AG04450 (cell line): ENCODE measurements around the gene NCAPD2. TPM values are rescaled to one million over a fixed set of nuclear protein-coding genes. Genes with fewer than 3 reads are reported as not detected.
"Not testable (repeated sequence)": the region's sequence is repeated elsewhere in the genome, so short reads cannot be mapped to it uniquely, and the experiment has no call there.

Source experiments
- CTCF ChIA-PET: fragments of 300-600, 350-600 bp; formaldehyde crosslinking; extraction: SDS; loops from one replicate; lab custom pipeline; 2022; ENCODE audit warnings: antibody characterized with exemption, inconsistent platforms; lab: Charles Lee
- POLR2A ChIA-PET: fragments of 350-600 bp; formaldehyde crosslinking; extraction: SDS; loops from one replicate; lab custom pipeline; 2021; ENCODE audit warnings: antibody characterized with exemption, inconsistent platforms; lab: Yijun Ruan, JAX
- DNase-seq: peaks from one replicate; pipeline ENCODE4 v3.0.0-alpha.2; 2011; ENCODE audit warnings: low read depth, low spot score
- H3K27ac ChIP-seq: one replicate; pipeline ENCODE4 v1.5.1; 2012; ENCODE audit warnings: low read depth, low read length, control low read depth
- H3K27me3 ChIP-seq: one replicate; pipeline ENCODE4 v1.6.0; 2012; ENCODE audit warnings: low read length; ENCODE audit not compliant: control insufficient read depth, insufficient read depth
- H3K4me3 ChIP-seq: 2 replicates; pipeline ENCODE4 v1.5.1; 2011; ENCODE audit warnings: mild to moderate bottlenecking, low read depth, low read length, control low read depth
- H3K9me3 ChIP-seq: 2 replicates; pipeline ENCODE4 v1.5.1; 2012; ENCODE audit warnings: low read length; ENCODE audit not compliant: control insufficient read depth, insufficient read depth
- polyA plus RNA-seq: library from polyadenylated mRNA; depleted of rRNA; stranded (reverse); fragments of >200 nt; gene quantifications from 2 replicates; pipeline ENCODE4 v1.2.3, GENCODE V29; 2011
- TF ChIP-seq, protein P1 (sequence below): IDR thresholded peaks from 2 replicates; pipeline ENCODE4 v1.5.1; 2011; ENCODE audit warnings: low read depth, low read length, control low read depth, inconsistent platforms

NCAPD2 gene
- polyA plus RNA-seq, 1 experiment = 38.4 TPM

DNA sequence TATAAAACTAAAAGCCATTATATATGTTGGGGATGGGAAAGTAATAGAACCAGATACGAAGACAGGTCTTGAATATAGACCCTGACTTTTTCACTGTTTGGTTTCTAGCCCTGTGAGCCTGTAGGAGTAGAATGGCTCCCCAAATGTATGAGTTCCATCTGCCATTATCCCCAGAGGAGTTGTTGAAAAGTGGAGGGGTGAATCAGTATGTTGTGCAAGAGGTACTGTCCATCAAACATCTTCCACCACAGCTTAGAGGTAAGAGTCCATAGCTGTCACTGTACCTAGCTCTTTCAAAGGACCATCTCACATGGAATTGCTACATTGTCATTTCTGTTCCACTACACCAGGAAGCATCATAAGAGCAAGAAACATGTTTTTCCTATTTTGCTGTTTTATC is 1.1 kb downstream of the NCAPD2 start:
- ChIA-PET CTCF (interaction anchor here (0.9 to 1.1 kb wide), 3 partner anchors 18 to 44 kb away, joined by 3 to 5 read pairs (median 4); no protein-coding TSS in a partner anchor), POLR2A (interaction anchor here (0.8 to 1.1 kb wide), 3 partner anchors 13 to 24 kb away, joined by 3 to 4 read pairs (median 4); partner anchors contain the start of gene VAMP1)
- Histone ChIP-seq H3K27ac (no peak overlapping the region), H3K4me3 (peak overlapping the region; percentile 86), H3K9me3 (no peaks in the 10 kb centered on the region), H3K27me3 (no peaks in the 10 kb centered on the region)
- TF ChIP-seq, protein P1, sequence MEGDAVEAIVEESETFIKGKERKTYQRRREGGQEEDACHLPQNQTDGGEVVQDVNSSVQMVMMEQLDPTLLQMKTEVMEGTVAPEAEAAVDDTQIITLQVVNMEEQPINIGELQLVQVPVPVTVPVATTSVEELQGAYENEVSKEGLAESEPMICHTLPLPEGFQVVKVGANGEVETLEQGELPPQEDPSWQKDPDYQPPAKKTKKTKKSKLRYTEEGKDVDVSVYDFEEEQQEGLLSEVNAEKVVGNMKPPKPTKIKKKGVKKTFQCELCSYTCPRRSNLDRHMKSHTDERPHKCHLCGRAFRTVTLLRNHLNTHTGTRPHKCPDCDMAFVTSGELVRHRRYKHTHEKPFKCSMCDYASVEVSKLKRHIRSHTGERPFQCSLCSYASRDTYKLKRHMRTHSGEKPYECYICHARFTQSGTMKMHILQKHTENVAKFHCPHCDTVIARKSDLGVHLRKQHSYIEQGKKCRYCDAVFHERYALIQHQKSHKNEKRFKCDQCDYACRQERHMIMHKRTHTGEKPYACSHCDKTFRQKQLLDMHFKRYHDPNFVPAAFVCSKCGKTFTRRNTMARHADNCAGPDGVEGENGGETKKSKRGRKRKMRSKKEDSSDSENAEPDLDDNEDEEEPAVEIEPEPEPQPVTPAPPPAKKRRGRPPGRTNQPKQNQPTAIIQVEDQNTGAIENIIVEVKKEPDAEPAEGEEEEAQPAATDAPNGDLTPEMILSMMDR = no peak
- DNase-seq = no peak

DNA sequence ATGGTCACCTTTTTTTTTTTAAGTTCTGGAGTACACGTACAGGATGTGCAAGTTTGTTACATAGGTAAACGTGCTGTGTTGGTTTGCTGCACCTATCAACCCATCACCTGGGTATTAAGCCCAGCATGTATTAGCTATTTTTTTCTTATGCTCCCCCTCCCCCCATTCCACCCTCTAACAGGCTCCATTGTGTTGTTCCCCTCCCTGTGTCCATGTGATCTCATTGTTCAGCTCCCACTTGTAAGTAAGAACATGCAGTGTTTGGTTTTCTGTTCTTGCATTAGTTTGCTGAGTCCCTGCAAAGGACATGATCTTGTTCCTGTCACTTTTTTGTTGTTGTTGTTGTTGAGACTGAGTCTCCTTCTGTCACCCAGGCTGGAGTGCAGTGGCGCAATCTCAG is 3.4 kb downstream of the NCAPD2 start:
- POLR2A ChIA-PET = interaction anchor here (1.4 kb wide), 1 partner anchor 37 kb away, joined by 6 read pairs; the partner anchor contains the start of gene GAPDH
- DNase-seq, CTCF ChIA-PET, H3K27me3 ChIP-seq, H3K9me3 ChIP-seq, H3K4me3 ChIP-seq, H3K27ac ChIP-seq: not testable (repeated sequence)

DNA sequence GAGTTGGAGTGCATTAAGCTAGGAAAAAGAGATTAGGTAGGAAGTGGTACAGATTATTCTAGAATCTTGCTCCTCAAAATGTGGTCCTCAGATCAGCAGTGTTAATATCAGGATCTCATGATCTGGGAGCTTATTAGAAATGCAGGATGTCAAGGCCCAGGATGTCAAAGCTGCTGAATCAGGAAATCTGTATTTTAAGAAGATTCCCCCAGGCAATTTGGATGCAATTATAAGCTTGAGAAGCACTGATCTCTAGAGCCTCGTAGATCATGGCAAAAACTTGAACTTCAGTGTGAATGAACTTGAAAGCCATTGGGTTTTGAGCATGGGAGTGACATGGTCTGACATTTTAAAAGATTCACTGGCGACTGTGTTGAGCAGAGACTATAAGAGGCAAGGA is 6.6 kb downstream of the NCAPD2 start:
- Histone ChIP-seq H3K27ac (no peak overlapping the region), H3K9me3 (no peaks in the 10 kb centered on the region), H3K4me3 (no peak overlapping the region), H3K27me3 (no peaks in the 10 kb centered on the region)
- DNase-seq = no peak
- CTCF ChIA-PET = no interaction called here
- POLR2A ChIA-PET = no interaction called here
- TF ChIP-seq, protein P1 = no peak

DNA sequence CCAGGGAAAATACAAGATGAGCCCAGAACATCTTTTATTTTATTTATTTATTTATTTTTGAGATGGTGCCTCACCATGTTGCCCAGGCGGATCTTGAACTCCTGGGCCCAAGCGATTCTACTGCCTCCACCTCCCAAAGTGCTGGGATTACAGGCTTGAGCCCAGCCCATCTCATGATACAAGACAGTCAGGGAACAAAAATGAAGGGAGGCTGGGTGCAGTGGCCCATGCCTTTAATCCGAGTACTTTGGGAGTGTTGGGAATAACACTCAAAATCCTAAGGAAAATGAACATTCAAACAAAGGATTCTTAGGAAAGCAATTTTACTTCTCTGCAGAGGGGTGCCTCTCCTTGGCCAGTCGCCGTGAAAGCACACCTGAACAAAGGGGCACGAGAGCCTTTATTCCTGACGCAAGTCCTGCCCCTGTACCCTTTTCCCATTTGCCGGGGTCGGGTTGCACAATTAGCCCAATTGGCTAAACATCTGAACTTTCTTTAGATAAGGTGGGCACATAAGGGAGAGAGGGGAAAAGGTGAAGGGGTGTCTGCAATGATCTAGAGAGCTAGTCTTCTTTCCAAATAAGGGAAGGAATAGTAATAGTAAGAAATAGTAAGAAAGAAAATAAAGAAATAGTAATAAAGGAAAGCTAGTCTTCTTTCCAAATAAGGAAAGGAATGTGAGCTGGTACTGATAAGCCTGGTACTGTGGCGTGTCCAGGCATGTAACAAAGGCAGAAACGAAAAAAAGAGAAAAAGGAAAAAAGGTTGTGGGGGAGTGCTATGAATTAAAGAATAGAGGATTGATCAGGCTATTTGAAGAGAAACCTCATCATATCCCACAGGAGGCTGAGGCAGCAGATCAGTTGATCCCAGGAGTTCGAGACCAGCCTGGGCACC is 13.4 kb downstream of the NCAPD2 start:
- no peak for DNase-seq
- H3K27ac ChIP-seq = peak overlapping the region; percentile 77
- H3K9me3 ChIP-seq = no peaks in the 10 kb centered on the region
- H3K27me3 ChIP-seq = no peaks in the 10 kb centered on the region
- ChIA-PET CTCF (interaction anchor here (0.6 to 1.4 kb wide), 3 partner anchors 30 to 95 kb away, joined by 3 read pairs; no protein-coding TSS in a partner anchor), POLR2A (interaction anchor here (0.7 to 1.4 kb wide), 5 partner anchors 13 to 172 kb away, joined by 3 to 8 read pairs (median 4); partner anchors contain the start of genes GAPDH, MRPL51 and VAMP1)
- TF ChIP-seq, protein P1 = no peak
- no peak overlapping the region for H3K4me3 ChIP-seq

DNA sequence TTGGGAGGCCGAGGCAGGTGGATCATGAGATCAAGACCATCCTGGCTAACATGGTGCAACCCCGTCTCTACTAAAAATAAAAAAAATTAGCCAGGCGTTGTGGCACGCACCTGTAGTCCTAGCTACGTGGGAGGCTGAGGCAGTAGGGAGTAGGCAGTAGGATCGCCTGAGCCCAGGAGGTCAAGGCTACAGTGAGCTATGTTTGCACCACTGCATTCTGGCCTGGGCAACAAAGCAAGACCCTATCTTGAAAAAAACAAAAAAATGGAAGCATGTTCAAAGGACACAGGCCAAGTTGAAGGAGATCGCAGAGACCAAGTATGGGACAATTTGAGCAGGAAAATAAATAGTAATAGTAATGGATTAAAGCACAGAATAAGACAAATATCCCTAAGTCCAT is 14.2 kb downstream of the NCAPD2 start:
- POLR2A ChIA-PET = interaction anchor here (0.7 to 1.4 kb wide), 4 partner anchors 13 to 38 kb away, joined by 3 to 8 read pairs (median 4); partner anchors contain the start of genes GAPDH, MRPL51 and VAMP1

More for the DNA sequence above, 14.2 kb downstream of the NCAPD2 start:
- H3K27me3 ChIP-seq = no peaks in the 10 kb centered on the region
- H3K27ac ChIP-seq = peak overlapping the region; percentile 77
- H3K9me3 ChIP-seq = no peaks in the 10 kb centered on the region
- CTCF ChIA-PET = interaction anchor here (0.6 to 1.4 kb wide), 3 partner anchors 29 to 95 kb away, joined by 3 read pairs; no protein-coding TSS in a partner anchor
- no peak overlapping the region for H3K4me3 ChIP-seq
- DNase-seq = no peak
- TF ChIP-seq, protein P1 = no peak
